Coronary artery (tissue), 2 donors: ENCODE measurements around the gene LYPD5.
A peak's percentile ranks its signal among the peaks of the same experiment; 100 is the strongest.

Experiments used
- DNase-seq: peaks from one replicate; pipeline ENCODE4 v3.0.0-alpha.2; 2017; ENCODE audit warnings: low spot score
- H3K27ac ChIP-seq, 2 donors: fragments of 200-600 bp; sonication (generic); one replicate each; pipeline ENCODE4 v1.5.1; 2016 to 2019
- H3K4me3 ChIP-seq: fragments of 200-600 bp; sonication (generic); 2 replicates; pipeline ENCODE4 v1.5.1; 2016; ENCODE audit warnings: mild to moderate bottlenecking, moderate library complexity
- TF ChIP-seq, protein P1 (sequence below): fragments of 200-600 bp; sonication (generic); IDR thresholded peaks from one replicate; pipeline ENCODE4 v1.5.1; 2019; ENCODE audit warnings: antibody characterized with exemption

LYPD5 gene, protein sequence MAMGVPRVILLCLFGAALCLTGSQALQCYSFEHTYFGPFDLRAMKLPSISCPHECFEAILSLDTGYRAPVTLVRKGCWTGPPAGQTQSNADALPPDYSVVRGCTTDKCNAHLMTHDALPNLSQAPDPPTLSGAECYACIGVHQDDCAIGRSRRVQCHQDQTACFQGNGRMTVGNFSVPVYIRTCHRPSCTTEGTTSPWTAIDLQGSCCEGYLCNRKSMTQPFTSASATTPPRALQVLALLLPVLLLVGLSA

DNA sequence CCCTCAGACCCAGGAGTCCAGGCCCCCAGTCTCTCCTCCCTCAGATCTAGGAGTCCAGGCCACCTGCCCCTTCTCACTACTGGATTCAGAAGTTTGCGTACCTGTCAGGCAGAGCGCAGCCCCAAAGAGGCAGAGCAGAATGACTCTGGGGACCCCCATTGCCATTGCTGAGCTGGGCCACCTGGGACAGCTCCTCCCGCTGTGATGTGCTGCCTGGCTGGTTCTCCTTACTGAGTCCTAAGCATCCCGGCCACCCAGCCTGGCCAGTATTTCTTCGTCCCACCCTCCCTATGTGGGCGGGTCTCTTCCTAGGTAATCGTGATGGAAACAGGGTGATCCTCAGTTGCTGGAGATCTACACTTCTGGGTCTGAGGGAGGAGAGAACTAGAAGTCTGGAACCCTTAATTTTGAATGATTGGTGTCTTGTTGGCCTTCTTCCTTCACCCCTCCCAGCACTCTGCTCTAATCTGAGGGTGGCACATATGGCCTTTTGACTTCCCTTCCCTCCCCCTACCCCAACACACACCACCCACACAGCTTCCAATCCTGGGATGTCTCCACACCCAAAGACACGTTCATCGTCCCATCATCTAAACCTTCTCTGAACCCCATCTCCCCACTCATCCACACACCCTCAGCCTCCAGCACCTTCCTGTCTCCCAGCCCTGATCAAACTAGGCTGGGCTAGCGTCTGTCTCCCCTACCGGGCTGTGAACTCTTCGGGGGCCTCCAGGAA is at the start of gene LYPD5:
Gene LYPD5 (minus strand): TSS at position 232 of the 736 bp plus-strand sequence. CDS start 67 bp downstream, at position 165.
- DNase-seq, result peak; percentile 49
- no peak within 1 kb of the TSS for H3K4me3 ChIP-seq
- TF ChIP-seq, protein P1, sequence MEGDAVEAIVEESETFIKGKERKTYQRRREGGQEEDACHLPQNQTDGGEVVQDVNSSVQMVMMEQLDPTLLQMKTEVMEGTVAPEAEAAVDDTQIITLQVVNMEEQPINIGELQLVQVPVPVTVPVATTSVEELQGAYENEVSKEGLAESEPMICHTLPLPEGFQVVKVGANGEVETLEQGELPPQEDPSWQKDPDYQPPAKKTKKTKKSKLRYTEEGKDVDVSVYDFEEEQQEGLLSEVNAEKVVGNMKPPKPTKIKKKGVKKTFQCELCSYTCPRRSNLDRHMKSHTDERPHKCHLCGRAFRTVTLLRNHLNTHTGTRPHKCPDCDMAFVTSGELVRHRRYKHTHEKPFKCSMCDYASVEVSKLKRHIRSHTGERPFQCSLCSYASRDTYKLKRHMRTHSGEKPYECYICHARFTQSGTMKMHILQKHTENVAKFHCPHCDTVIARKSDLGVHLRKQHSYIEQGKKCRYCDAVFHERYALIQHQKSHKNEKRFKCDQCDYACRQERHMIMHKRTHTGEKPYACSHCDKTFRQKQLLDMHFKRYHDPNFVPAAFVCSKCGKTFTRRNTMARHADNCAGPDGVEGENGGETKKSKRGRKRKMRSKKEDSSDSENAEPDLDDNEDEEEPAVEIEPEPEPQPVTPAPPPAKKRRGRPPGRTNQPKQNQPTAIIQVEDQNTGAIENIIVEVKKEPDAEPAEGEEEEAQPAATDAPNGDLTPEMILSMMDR, result no peak
- H3K27ac ChIP-seq, result no peak within 1 kb of the TSS

DNA sequence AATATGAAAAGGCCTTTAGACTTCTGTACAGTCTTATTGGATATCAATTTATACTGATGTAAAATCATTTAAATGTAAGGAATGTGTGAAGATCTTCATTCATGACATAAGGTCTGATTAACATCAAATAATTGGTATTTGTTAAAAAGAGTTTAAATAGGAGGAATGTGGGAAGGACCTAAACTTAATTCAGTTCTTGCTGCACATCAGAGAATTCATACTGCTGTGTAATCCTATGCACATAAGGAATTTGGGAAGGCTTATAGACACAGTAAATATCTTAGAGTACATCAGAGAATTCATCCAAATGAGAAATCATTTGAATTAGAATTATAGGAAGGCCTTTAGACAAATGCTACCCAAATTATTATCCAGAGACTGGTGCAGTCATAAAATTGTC is 46.6 kb upstream of the LYPD5 start:
- TF ChIP-seq, protein P1, result no peak
- DNase-seq, result no peak
- Histone ChIP-seq H3K27ac (no peak overlapping the region), H3K4me3 (no peak overlapping the region)

DNA sequence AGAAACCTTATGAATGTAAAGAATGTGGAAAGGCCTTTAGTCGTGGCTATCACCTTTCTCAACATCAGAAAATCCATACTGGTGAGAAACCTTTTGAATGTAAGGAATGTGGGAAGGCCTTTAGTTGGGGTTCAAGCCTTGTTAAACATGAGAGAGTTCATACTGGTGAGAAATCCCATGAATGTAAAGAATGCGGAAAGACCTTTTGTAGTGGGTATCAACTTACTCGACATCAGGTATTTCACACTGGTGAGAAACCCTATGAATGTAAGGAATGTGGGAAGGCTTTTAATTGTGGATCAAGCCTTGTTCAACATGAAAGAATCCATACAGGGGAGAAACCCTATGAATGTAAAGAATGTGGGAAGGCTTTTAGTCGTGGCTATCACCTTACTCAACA is 45.6 kb upstream of the LYPD5 start:
- TF ChIP-seq, protein P1, result no peak
- Histone ChIP-seq H3K27ac (no peak overlapping the region), H3K4me3 (peak overlapping the region; percentile 14)
- DNase-seq, result no peak

DNA sequence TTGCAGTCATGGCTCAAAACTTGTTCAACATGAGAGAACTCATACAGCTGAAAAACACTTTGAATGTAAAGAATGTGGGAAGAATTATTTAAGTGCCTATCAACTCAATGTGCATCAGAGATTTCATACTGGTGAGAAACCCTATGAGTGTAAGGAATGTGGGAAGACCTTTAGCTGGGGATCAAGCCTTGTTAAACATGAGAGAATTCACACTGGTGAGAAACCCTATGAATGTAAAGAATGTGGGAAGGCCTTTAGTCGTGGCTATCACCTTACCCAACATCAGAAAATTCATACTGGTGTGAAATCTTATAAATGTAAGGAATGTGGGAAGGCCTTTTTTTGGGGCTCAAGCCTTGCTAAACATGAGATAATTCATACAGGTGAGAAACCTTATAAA is 45.0 kb upstream of the LYPD5 start:
- Histone ChIP-seq H3K4me3 (peak overlapping the region; percentile 14), H3K27ac (no peak overlapping the region)
- DNase-seq, result no peak
- TF ChIP-seq, protein P1, result no peak

DNA sequence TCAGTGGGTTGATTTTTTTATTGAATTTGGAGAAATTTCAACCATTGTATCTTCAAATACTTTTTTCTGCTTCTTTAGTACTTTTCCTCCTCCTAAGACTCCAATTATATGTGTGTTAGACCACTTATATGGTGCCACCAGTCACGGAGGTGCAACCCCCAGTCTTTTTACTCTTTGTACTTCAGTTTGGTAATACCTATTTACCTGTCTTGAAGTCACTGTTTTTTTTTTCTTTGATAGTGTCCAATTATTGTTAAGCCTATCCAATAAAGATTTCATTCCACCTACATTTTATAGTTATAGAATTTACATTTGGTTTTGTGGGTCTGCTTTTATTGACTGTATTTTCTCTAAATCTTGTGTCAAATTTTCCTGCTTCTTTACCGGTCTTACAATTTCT is 39.8 kb upstream of the LYPD5 start:
- Histone ChIP-seq H3K4me3 (no peak overlapping the region), H3K27ac (no peak overlapping the region)
- TF ChIP-seq, protein P1, result no peak
- no peak for DNase-seq

DNA sequence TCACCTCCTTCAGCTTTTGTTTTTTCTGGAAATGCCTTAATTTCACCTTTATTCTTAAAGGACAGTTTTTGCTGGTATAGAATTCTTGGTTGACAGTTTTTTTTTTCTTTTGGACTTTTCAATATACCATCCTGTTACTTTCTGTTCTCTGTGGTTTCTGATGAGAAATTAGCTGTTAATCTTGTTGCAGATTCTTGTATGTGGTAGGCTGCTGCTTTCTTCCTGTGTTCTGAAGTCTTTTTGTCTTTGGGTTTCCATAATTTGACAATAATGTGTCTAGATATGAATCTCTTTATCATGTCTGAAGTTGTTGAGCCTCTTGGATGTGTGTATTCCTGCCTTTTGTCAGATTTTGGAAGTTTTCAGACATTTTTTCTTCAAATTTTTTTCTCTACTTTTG is 36.9 kb upstream of the LYPD5 start:
- Histone ChIP-seq H3K4me3 (no peak overlapping the region), H3K27ac (no peak overlapping the region)
- no peak for DNase-seq
- TF ChIP-seq, protein P1, result no peak
